H1 (cell line): ENCODE measurements around the gene ASXL1. TPM values are rescaled to one million over a fixed set of nuclear protein-coding genes. Genes with fewer than 3 reads are reported as not detected.

Experiments used
- CTCF ChIA-PET: fragments of 300-600 bp; sonication (Branson Sonifier 250); formaldehyde crosslinking; loops from one replicate; lab custom pipeline; 2021; ENCODE audit not compliant: partially characterized antibody; lab: Charles Lee
- POLR2A ChIA-PET: fragments of 300-600 bp; sonication (Branson Sonifier 250); formaldehyde crosslinking; loops from one replicate; lab custom pipeline; 2021; ENCODE audit warnings: inconsistent platforms; ENCODE audit not compliant: partially characterized antibody; lab: Charles Lee
- DNase-seq, 2 experiments: peaks; one replicate each; pipeline versions ENCODE4 v3.0.0 to v3.0.0-alpha.2; 2010 to 2022; ENCODE audit warnings: low spot score in 2 of 2, low read depth in 1 of 2, mixed read lengths in 1 of 2
- FAIRE-seq: peaks from 2 replicates; lab custom pipeline; 2011; peaks lifted over from hg19 to GRCh38; lab: Jason Lieb, UNC
- H2AFZ ChIP-seq: 2 replicates; pipeline ENCODE4 v1.8.1; 2012; ENCODE audit warnings: low read length, inconsistent platforms
- H2AK5ac ChIP-seq: 2 replicates; pipeline ENCODE4 v1.6.1; 2013; ENCODE audit warnings: low read depth, low read length
- H2BK120ac ChIP-seq: replicated peaks from 2 replicates; pipeline ENCODE3; 2013; ENCODE audit warnings: low read depth, low read length, inconsistent platforms
- H2BK12ac ChIP-seq: 2 replicates; pipeline ENCODE4 v1.6.1; 2013; ENCODE audit warnings: low read depth, low read length
- H2BK15ac ChIP-seq: 2 replicates; pipeline ENCODE4 v1.6.1; 2013; ENCODE audit warnings: low read length
- H2BK20ac ChIP-seq: 2 replicates; pipeline ENCODE4 v1.6.1; 2013; ENCODE audit warnings: low read length
- H2BK5ac ChIP-seq: 2 replicates; pipeline ENCODE4 v1.6.1; 2013; ENCODE audit warnings: low read depth, low read length
- H3K14ac ChIP-seq: 2 replicates; pipeline ENCODE4 v1.6.1; 2013; ENCODE audit warnings: inconsistent platforms; ENCODE audit not compliant: insufficient read length
- H3K18ac ChIP-seq: 2 replicates; pipeline ENCODE4 v1.6.1; 2013; ENCODE audit warnings: low read length; ENCODE audit errors: extremely low read depth
- H3K23ac ChIP-seq: 2 replicates; pipeline ENCODE4 v1.6.1; 2013; ENCODE audit warnings: inconsistent platforms; ENCODE audit not compliant: insufficient read length
- H3K23me2 ChIP-seq: 2 replicates; pipeline ENCODE4 v1.6.1; 2013; ENCODE audit warnings: low read depth, low read length
- H3K27ac ChIP-seq: 2 replicates; pipeline ENCODE4 v1.6.1; 2011; ENCODE audit warnings: low read depth, low read length, inconsistent platforms
- H3K27me3 ChIP-seq, 4 experiments: replicated peaks in 1 of 4; 1 replicate in 1 of 4; 2 replicates in 3 of 4; pipeline versions ENCODE4 v1.6.1 to v1.8.1; 2011 to 2013; ENCODE audit warnings: low read length in 3 of 4, mild to moderate bottlenecking in 3 of 4, inconsistent platforms in 2 of 4, mixed read lengths in 2 of 4, moderate library complexity in 1 of 4; ENCODE audit not compliant: control insufficient read depth in 3 of 4, insufficient read depth in 3 of 4; ENCODE audit errors: extremely low read depth in 1 of 4
- H3K36me3 ChIP-seq, 4 experiments: 2 replicates each; pipeline versions ENCODE4 v1.6.1 to v1.8.1; 2011 to 2013; ENCODE audit warnings: mild to moderate bottlenecking in 4 of 4, low read length in 3 of 4, moderate library complexity in 2 of 4, control low read depth in 1 of 4, inconsistent platforms in 1 of 4; ENCODE audit not compliant: insufficient read depth in 4 of 4, control insufficient read depth in 2 of 4
- H3K4ac ChIP-seq: replicated peaks from 2 replicates; pipeline ENCODE3; 2013; ENCODE audit warnings: low read length, low read depth, mixed read lengths, inconsistent platforms; ENCODE audit not compliant: insufficient read length
- H3K4me1 ChIP-seq, 4 experiments: replicated peaks in 1 of 4; 1 replicate in 1 of 4; 2 replicates in 3 of 4; pipeline versions ENCODE4 v1.6.1 to v1.8.1; 2011 to 2013; ENCODE audit warnings: low read length in 3 of 4, inconsistent platforms in 2 of 4, mixed read lengths in 1 of 4; ENCODE audit not compliant: insufficient read depth in 4 of 4, control insufficient read depth in 3 of 4
- H3K4me2 ChIP-seq, 2 experiments: 2 replicates each; pipeline versions ENCODE4 v1.6.1 to v1.8.1; 2011 to 2013; ENCODE audit warnings: low read depth in 2 of 2, low read length in 2 of 2, control low read depth in 1 of 2, inconsistent platforms in 1 of 2, mild to moderate bottlenecking in 1 of 2; ENCODE audit not compliant: insufficient read depth in 1 of 2
- H3K4me3 ChIP-seq, 4 experiments: fragments of 200-600, 300-600 bp in 1 of 4; sonication (generic), shearing (Covaris generic), sonication (Bioruptor Twin) in 1 of 4; 2 replicates each; pipeline versions ENCODE4 v1.5.1 to v1.8.1; 2011 to 2016; ENCODE audit warnings: low read length in 4 of 4, low read depth in 3 of 4, control low read depth in 2 of 4, inconsistent platforms in 2 of 4, mild to moderate bottlenecking in 2 of 4, mixed read lengths in 1 of 4, moderate library complexity in 1 of 4; ENCODE audit not compliant: insufficient read depth in 2 of 4; ENCODE audit errors: extremely low read depth in 1 of 4
- H3K56ac ChIP-seq: replicated peaks from 2 replicates; pipeline ENCODE3; 2013; ENCODE audit warnings: low read depth, mild to moderate bottlenecking, mixed read lengths, low read length, inconsistent platforms; ENCODE audit not compliant: insufficient read length
- H3K79me1 ChIP-seq: 2 replicates; pipeline ENCODE4 v1.6.1; 2013; ENCODE audit warnings: low read depth, low read length, control low read depth
- H3K79me2 ChIP-seq, 2 experiments: 2 replicates each; pipeline versions ENCODE4 v1.6.1 to v1.8.1; 2012 to 2013; ENCODE audit warnings: low read length in 2 of 2, mild to moderate bottlenecking in 2 of 2, inconsistent platforms in 1 of 2; ENCODE audit not compliant: insufficient read depth in 2 of 2, control insufficient read depth in 1 of 2
- H3K9ac ChIP-seq, 4 experiments: replicated peaks in 1 of 4; 1 replicate in 1 of 4; 2 replicates in 3 of 4; pipeline versions ENCODE4 v1.6.1 to v1.8.1; 2011 to 2013; ENCODE audit warnings: low read depth in 3 of 4, low read length in 3 of 4, control low read depth in 2 of 4, mild to moderate bottlenecking in 2 of 4, moderate library complexity in 2 of 4, inconsistent platforms in 1 of 4; ENCODE audit errors: extremely low read depth in 1 of 4
- H3K9me3 ChIP-seq, 2 experiments: 2 replicates each; pipeline versions ENCODE4 v1.6.1 to v1.8.1; 2012 to 2013; ENCODE audit warnings: mild to moderate bottlenecking in 2 of 2, moderate library complexity in 2 of 2, control low read depth in 1 of 2, inconsistent platforms in 1 of 2, low read depth in 1 of 2, low read length in 1 of 2, mixed read lengths in 1 of 2; ENCODE audit not compliant: insufficient read depth in 2 of 2
- H4K20me1 ChIP-seq, 2 experiments: replicated peaks in 1 of 2; 2 replicates each; pipeline versions ENCODE3 to v1.8.1; 2011 to 2013; ENCODE audit warnings: inconsistent platforms in 2 of 2, low read length in 2 of 2, mild to moderate bottlenecking in 1 of 2; ENCODE audit not compliant: insufficient read depth in 2 of 2, control insufficient read depth in 1 of 2
- H4K5ac ChIP-seq: 2 replicates; pipeline ENCODE4 v1.6.1; 2013; ENCODE audit warnings: low read length, low read depth, mixed read lengths, inconsistent platforms; ENCODE audit not compliant: insufficient read length
- H4K8ac ChIP-seq: 2 replicates; pipeline ENCODE4 v1.8.0; 2013; ENCODE audit warnings: mild to moderate bottlenecking, moderate library complexity, low read length, inconsistent platforms; ENCODE audit not compliant: insufficient read depth; ENCODE audit errors: extremely low read depth
- H4K91ac ChIP-seq: replicated peaks from 2 replicates; pipeline ENCODE3; 2013; ENCODE audit warnings: low read length, mixed read lengths, inconsistent platforms; ENCODE audit not compliant: insufficient read length
- CREB1 ChIP-seq: IDR thresholded peaks from 2 replicates; pipeline ENCODE4 v1.6.1; 2012; ENCODE audit warnings: inconsistent platforms
- WGBS, 2 experiments: shearing (Covaris generic) in 1 of 2; methylation state at CpG; one replicate each; pipeline versions ENCODE4 v1.1.6 to v1.1.7; 2013 to 2015; ENCODE audit warnings: low lambda C conversion rate in 2 of 2, mixed read lengths in 2 of 2, inconsistent platforms in 1 of 2, low coverage in 1 of 2, missing lambda C conversion rate in 1 of 2; ENCODE audit not compliant: insufficient replicate concordance in 2 of 2, insufficient coverage in 1 of 2, insufficient read length in 1 of 2; ENCODE audit errors: extremely low coverage in 1 of 2, missing lambda C conversion rate in 1 of 2; 5-methylcytosine and 5-hydroxymethylcytosine counted together
- polyA plus RNA-seq, 7 experiments: library from polyadenylated mRNA; depleted of rRNA in 3 of 7; stranded (reverse) in 5 of 7; unstranded in 2 of 7; fragments of >200 nt in 5 of 7; fragments of 200-250 nt in 2 of 7; gene quantifications; 1 replicate in 5 of 7; 2 replicates in 1 of 7; 4 replicates in 1 of 7; pipeline versions ENCODE4 v1.2.1 to v1.2.3, GENCODE V29; 2011 to 2013; ENCODE audit warnings: missing spikeins in 2 of 7, mixed read lengths in 2 of 7
- total RNA-seq: library from RNA; stranded (reverse); fragmentation: NEBNext Ultra II Directional; extraction: Animal tissue kit (Norgen Biotek cat#: 25700); gene quantifications from 2 replicates; pipeline ENCODE4 v1.2.1, GENCODE V29; 2021

Gene ASXL1
- total and polyA plus RNA-seq, 2 of the 8 experiments (the other 6 are each of a cell fraction or from before 2014, with no cell fraction given) = 10.6 to 26.5 TPM

- TF ChIP-seq CREB1 = no peak
- Histone ChIP-seq H3K9ac (no peak overlapping the region), H3K18ac (no peak overlapping the region), H3K79me2 (peaks cover 0 to 28% of the 10 kb centered on the region in 2 experiments; a peak in 1 of 4 replicates), H3K27me3 (no peaks in the 10 kb centered on the region), H4K20me1 (peaks cover 19 to 30% of the 10 kb centered on the region in 2 experiments), H4K91ac (no peak overlapping the region), H3K4ac (no peak overlapping the region), H3K4me3 (no peak overlapping the region), H3K36me3 (peaks cover 0 to 3% (median 0%) of the 10 kb centered on the region in 4 experiments; a peak in 1 of 8 replicates), H4K8ac (peak overlapping the region; percentile 22; the same call in 1 of the 2 replicates), H2BK5ac (no peak overlapping the region), H4K5ac (no peak overlapping the region), H3K27ac (no peak overlapping the region; the same call in 1 of the 2 replicates), H2BK20ac (no peak overlapping the region), H2BK15ac (no peak overlapping the region), H3K14ac (no peak overlapping the region), H3K56ac (no peak overlapping the region), H3K9me3 (no peaks in the 10 kb centered on the region), H3K79me1 (peaks cover 15% of the 10 kb centered on the region), H3K4me2 (no peak overlapping the region), H3K23me2 (no peaks in the 10 kb centered on the region), H2AFZ (no peak overlapping the region), H2AK5ac (no peak overlapping the region), H3K4me1 (peaks cover 0 to 32% (median 21%) of the 10 kb centered on the region in 4 experiments; a peak in 6 of 7 replicates), H2BK120ac (no peak overlapping the region), H2BK12ac (no peak overlapping the region), H3K23ac (no peak overlapping the region)
- DNase-seq (no peak), FAIRE-seq (no peak)
- 87% methylated on average over 5 of the region's 6 CpGs; no CpG with 5 or more reads in 1 of the 2 experiments for WGBS, 2 experiments
- CTCF ChIA-PET = interaction anchor here (0.9 to 4.6 kb wide), 10 partner anchors 10 to 474 kb away, joined by 3 to 19 read pairs (median 4); no protein-coding TSS in a partner anchor
- POLR2A ChIA-PET = interaction anchor here (1.7 to 4.1 kb wide), 3 partner anchors 8 to 15 kb away, joined by 3 to 21 read pairs (median 6); no protein-coding TSS in a partner anchor
These were observed 110.1 kb downstream of the ASXL1 start for GRCh38 chr20:32468313-32468640.
